HEK293 (cell line): ENCODE results near the gene ANGEL1.
A peak's percentile ranks its signal among the peaks of the same experiment; 100 is the strongest.

ENCODE experiments used
- HOXC10 ChIP-seq: sonication (generic); formaldehyde crosslinking; IDR thresholded peaks from 2 replicates; pipeline ENCODE4 v1.8.1; 2023; ENCODE audit warnings: mild to moderate bottlenecking, missing genetic modification reagents
- ZNF423 ChIP-seq: fragments of 450-650 bp; formaldehyde crosslinking; IDR thresholded peaks from 2 replicates; pipeline ENCODE4 v1.5.1; 2016; ENCODE audit warnings: missing biosample characterization, missing genetic modification characterization
- ZNF707 ChIP-seq: fragments of 450-650 bp; formaldehyde crosslinking; IDR thresholded peaks from 2 replicates; pipeline ENCODE4 v1.5.1; 2016; ENCODE audit warnings: missing biosample characterization, missing genetic modification characterization
- TF ChIP-seq, protein P1 (sequence below): fragments of 450-650 bp; formaldehyde crosslinking; IDR thresholded peaks from 2 replicates; pipeline ENCODE4 v1.5.1; 2016; ENCODE audit warnings: missing biosample characterization, missing genetic modification characterization

DNA sequence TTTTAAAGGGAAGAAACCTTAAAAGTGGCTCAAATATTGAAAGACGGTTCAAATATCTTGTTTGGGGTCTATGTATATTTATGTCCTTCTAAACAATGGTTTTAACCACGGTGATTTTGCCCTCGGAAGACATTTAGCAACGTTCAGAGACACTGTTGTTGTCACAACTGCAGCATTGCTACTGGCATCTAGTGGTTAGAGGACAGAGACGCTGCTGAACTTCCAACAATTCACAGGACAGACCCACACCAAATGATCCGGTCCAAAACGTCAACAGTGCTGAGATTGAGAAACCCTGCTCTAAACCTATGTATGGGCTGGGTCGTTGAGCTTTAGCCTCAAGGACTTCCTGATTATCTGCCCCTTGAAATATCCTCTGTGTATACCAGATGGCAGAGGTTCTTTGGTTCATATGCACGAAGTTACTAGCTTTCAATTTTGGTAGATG, 1.7 kb downstream of the ANGEL1 start:
- TF ChIP-seq ZNF423 (tag by site-specific recombination) (no peak), ZNF707 (tag by site-specific recombination) (no peak), HOXC10 (no peak)
- TF ChIP-seq, protein P1, sequence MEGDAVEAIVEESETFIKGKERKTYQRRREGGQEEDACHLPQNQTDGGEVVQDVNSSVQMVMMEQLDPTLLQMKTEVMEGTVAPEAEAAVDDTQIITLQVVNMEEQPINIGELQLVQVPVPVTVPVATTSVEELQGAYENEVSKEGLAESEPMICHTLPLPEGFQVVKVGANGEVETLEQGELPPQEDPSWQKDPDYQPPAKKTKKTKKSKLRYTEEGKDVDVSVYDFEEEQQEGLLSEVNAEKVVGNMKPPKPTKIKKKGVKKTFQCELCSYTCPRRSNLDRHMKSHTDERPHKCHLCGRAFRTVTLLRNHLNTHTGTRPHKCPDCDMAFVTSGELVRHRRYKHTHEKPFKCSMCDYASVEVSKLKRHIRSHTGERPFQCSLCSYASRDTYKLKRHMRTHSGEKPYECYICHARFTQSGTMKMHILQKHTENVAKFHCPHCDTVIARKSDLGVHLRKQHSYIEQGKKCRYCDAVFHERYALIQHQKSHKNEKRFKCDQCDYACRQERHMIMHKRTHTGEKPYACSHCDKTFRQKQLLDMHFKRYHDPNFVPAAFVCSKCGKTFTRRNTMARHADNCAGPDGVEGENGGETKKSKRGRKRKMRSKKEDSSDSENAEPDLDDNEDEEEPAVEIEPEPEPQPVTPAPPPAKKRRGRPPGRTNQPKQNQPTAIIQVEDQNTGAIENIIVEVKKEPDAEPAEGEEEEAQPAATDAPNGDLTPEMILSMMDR (tag by site-specific recombination): peak; percentile 41; the same call in 1 of the 2 replicates
